ENCODE measurements around the gene ATP11C. TPM values are rescaled to one million over a fixed set of nuclear protein-coding genes. Genes with fewer than 3 reads are reported as not detected.
A peak's percentile ranks its signal among the peaks of the same experiment; 100 is the strongest.
"Not testable (repeated sequence)": the region's sequence is repeated elsewhere in the genome, so short reads cannot be mapped to it uniquely, and the experiment has no call there.

Gene ATP11C
- polyA plus RNA-seq, 1 donor from 2014 or later: 6.1 TPM

GRCh38 chrX:139902559-139902958, 30.3 kb downstream of the ATP11C start:
- no peaks in the 10 kb centered on the region for H3K27me3 Mint-ChIP-seq
- no peak overlapping the region for H3K27ac Mint-ChIP-seq
- H3K36me3 Mint-ChIP-seq: no peaks in the 10 kb centered on the region
- H3K4me1 Mint-ChIP-seq: peaks cover 0 to 11% (median 10%) of the 10 kb centered on the region in 3 donors
- H3K4me3 Mint-ChIP-seq: no peak overlapping the region
- H3K9me3 Mint-ChIP-seq: no peaks in the 10 kb centered on the region

GRCh38 chrX:139898334-139898733, 34.5 kb downstream of the ATP11C start:
- H3K27me3 Mint-ChIP-seq: no peaks in the 10 kb centered on the region
- H3K9me3 Mint-ChIP-seq: peaks cover 0 to 2% (median 0%) of the 10 kb centered on the region in 3 donors
- no peak overlapping the region for H3K4me3 Mint-ChIP-seq
- H3K27ac Mint-ChIP-seq: peak overlapping the region in 1 of 3 donors; percentile 11
- no peaks in the 10 kb centered on the region for H3K36me3 Mint-ChIP-seq
- H3K4me1 Mint-ChIP-seq: peaks cover 3 to 14% (median 12%) of the 10 kb centered on the region in 3 donors

GRCh38 chrX:139892512-139892911, 40.3 kb downstream of the ATP11C start:
- peaks cover 0 to 2% (median 0%) of the 10 kb centered on the region in 3 donors for H3K9me3 Mint-ChIP-seq
- no peak overlapping the region for H3K4me3 Mint-ChIP-seq
- no peaks in the 10 kb centered on the region for H3K36me3 Mint-ChIP-seq
- H3K27me3 Mint-ChIP-seq: no peaks in the 10 kb centered on the region
- H3K4me1 Mint-ChIP-seq: peaks cover 3 to 17% (median 7%) of the 10 kb centered on the region in 3 donors
- H3K27ac Mint-ChIP-seq: peak overlapping the region in 1 of 3 donors; percentile 36

- Mint-ChIP-seq H3K27me3 (no peaks in the 10 kb centered on the region), H3K36me3 (no peaks in the 10 kb centered on the region), H3K27ac (no peak overlapping the region), H3K4me1 (peaks cover 3 to 17% (median 4%) of the 10 kb centered on the region in 3 donors), H3K9me3 (peaks cover 0 to 2% (median 0%) of the 10 kb centered on the region in 3 donors), H3K4me3 (peak overlapping the region in 1 of 4 donors; percentile 61)
Observed at GRCh38 chrX:139890991-139891700, 41.7 kb downstream of the ATP11C start.

- Mint-ChIP-seq H3K4me3 (no peak overlapping the region), H3K36me3 (no peaks in the 10 kb centered on the region), H3K9me3 (no peaks in the 10 kb centered on the region), H3K27ac (no peak overlapping the region), H3K4me1 (peaks cover 4 to 17% (median 9%) of the 10 kb centered on the region in 3 donors), H3K27me3 (no peaks in the 10 kb centered on the region)
Observed at GRCh38 chrX:139889760-139890159, 43.1 kb downstream of the ATP11C start.

GRCh38 chrX:139883984-139884383, 48.9 kb downstream of the ATP11C start:
- H3K9me3 Mint-ChIP-seq: no peaks in the 10 kb centered on the region
- H3K36me3 Mint-ChIP-seq: no peaks in the 10 kb centered on the region
- H3K27me3 Mint-ChIP-seq: no peaks in the 10 kb centered on the region
- no peak overlapping the region for H3K4me3 Mint-ChIP-seq
- H3K4me1 Mint-ChIP-seq: peaks cover 1 to 6% (median 3%) of the 10 kb centered on the region in 3 donors
- no peak overlapping the region for H3K27ac Mint-ChIP-seq

GRCh38 chrX:139882299-139882698, 50.6 kb downstream of the ATP11C start:
- peaks cover 2% of the 10 kb centered on the region for H3K36me3 Mint-ChIP-seq
- H3K9me3 Mint-ChIP-seq: no peaks in the 10 kb centered on the region
- H3K27ac Mint-ChIP-seq: peak overlapping the region in 1 of 3 donors; percentile 64
- H3K27me3 Mint-ChIP-seq: no peaks in the 10 kb centered on the region
- H3K4me1 Mint-ChIP-seq: peaks cover 3 to 6% (median 6%) of the 10 kb centered on the region in 3 donors
- no peak overlapping the region for H3K4me3 Mint-ChIP-seq

GRCh38 chrX:139881572-139881971, 51.3 kb downstream of the ATP11C start:
- peaks cover 2% of the 10 kb centered on the region for H3K36me3 Mint-ChIP-seq
- peaks cover 6 to 9% (median 7%) of the 10 kb centered on the region in 3 donors for H3K4me1 Mint-ChIP-seq
- H3K4me3 Mint-ChIP-seq: no peak overlapping the region
- no peaks in the 10 kb centered on the region for H3K9me3 Mint-ChIP-seq
- no peaks in the 10 kb centered on the region for H3K27me3 Mint-ChIP-seq
- H3K27ac Mint-ChIP-seq: no peak overlapping the region

GRCh38 chrX:139881130-139881529, 51.7 kb downstream of the ATP11C start:
- Mint-ChIP-seq H3K4me1 (peaks cover 6 to 9% (median 7%) of the 10 kb centered on the region in 3 donors), H3K27me3 (no peaks in the 10 kb centered on the region), H3K4me3 (no peak overlapping the region), H3K36me3 (peaks cover 2% of the 10 kb centered on the region), H3K9me3 (no peaks in the 10 kb centered on the region), H3K27ac (no peak overlapping the region)

GRCh38 chrX:139877710-139878414, 55.0 kb downstream of the ATP11C start:
- Mint-ChIP-seq H3K4me1 (peaks cover 0 to 10% (median 9%) of the 10 kb centered on the region in 3 donors), H3K4me3 (no peak overlapping the region), H3K36me3 (peaks cover 2% of the 10 kb centered on the region), H3K27ac (no peak overlapping the region), H3K27me3 (no peaks in the 10 kb centered on the region), H3K9me3 (no peaks in the 10 kb centered on the region)

GRCh38 chrX:139875841-139876240, 57.0 kb downstream of the ATP11C start:
- H3K4me3 Mint-ChIP-seq: no peak overlapping the region
- H3K36me3 Mint-ChIP-seq: peaks cover 2% of the 10 kb centered on the region
- peak overlapping the region in 1 of 3 donors; percentile 28 for H3K27ac Mint-ChIP-seq
- H3K9me3 Mint-ChIP-seq: no peaks in the 10 kb centered on the region
- no peaks in the 10 kb centered on the region for H3K27me3 Mint-ChIP-seq
- H3K4me1 Mint-ChIP-seq: peaks cover 0 to 10% (median 7%) of the 10 kb centered on the region in 3 donors

- H3K27ac Mint-ChIP-seq: no peak overlapping the region
- H3K36me3 Mint-ChIP-seq: no peaks in the 10 kb centered on the region
- no peak overlapping the region for H3K4me3 Mint-ChIP-seq
- H3K27me3 Mint-ChIP-seq: no peaks in the 10 kb centered on the region
- H3K9me3 Mint-ChIP-seq: no peaks in the 10 kb centered on the region
- H3K4me1 Mint-ChIP-seq: peaks cover 0 to 8% (median 2%) of the 10 kb centered on the region in 3 donors
Observed at GRCh38 chrX:139869796-139870195, 63.1 kb downstream of the ATP11C start.

- H3K9me3 Mint-ChIP-seq: no peaks in the 10 kb centered on the region
- H3K27ac Mint-ChIP-seq: no peak overlapping the region
- peaks cover 0 to 7% (median 0%) of the 10 kb centered on the region in 3 donors for H3K4me1 Mint-ChIP-seq
- no peak overlapping the region for H3K4me3 Mint-ChIP-seq
- H3K36me3 Mint-ChIP-seq: no peaks in the 10 kb centered on the region
- no peaks in the 10 kb centered on the region for H3K27me3 Mint-ChIP-seq
Observed at GRCh38 chrX:139864640-139865039, 68.2 kb downstream of the ATP11C start.

- H3K4me1 Mint-ChIP-seq: peaks cover 0 to 5% (median 1%) of the 10 kb centered on the region in 3 donors
Observed at GRCh38 chrX:139862208-139862607, 70.6 kb downstream of the ATP11C start.

GRCh38 chrX:139856826-139857225, 76.0 kb downstream of the ATP11C start:
- H3K4me1 Mint-ChIP-seq, H3K9me3 Mint-ChIP-seq, H3K36me3 Mint-ChIP-seq, H3K4me3 Mint-ChIP-seq, H3K27ac Mint-ChIP-seq, H3K27me3 Mint-ChIP-seq: not testable (repeated sequence)

More at GRCh38 chrX:139862208-139862607, 70.6 kb downstream of the ATP11C start:
- no peaks in the 10 kb centered on the region for H3K9me3 Mint-ChIP-seq
- H3K4me3 Mint-ChIP-seq: no peak overlapping the region
- peak overlapping the region in 1 of 3 donors; percentile 21 for H3K27ac Mint-ChIP-seq
- H3K27me3 Mint-ChIP-seq: no peaks in the 10 kb centered on the region
- no peaks in the 10 kb centered on the region for H3K36me3 Mint-ChIP-seq
